HG03097 (cell line): ENCODE results near the gene OR5B21.

ENCODE experiments used
- ATAC-seq: cut with Tn5 transposase; IDR thresholded peaks from one replicate; pipeline ENCODE4 v1.9.1; 2021; ENCODE audit not compliant: unreplicated experiment, low FRiP score

The OR5B21 gene

DNA sequence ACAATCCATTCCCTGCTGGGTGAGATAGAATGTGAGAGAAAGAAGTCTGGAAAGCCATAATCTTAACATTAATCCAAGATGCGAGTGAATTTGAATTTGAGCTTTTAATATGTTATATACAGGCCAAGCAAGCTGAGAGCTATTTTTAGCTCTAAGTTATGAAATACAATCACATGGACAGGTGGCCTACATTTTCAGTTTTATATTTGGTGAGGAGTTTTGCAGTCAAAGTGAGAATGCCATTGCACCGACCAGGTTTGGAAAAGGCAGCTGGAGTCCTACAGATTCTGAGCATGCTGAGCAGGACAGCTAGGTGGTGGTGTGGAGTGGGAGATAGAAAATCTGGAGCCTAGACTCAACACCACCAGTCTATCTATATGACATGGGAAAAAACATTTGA, 12.0 kb downstream of the OR5B21 start:
- ATAC-seq: no peak

DNA sequence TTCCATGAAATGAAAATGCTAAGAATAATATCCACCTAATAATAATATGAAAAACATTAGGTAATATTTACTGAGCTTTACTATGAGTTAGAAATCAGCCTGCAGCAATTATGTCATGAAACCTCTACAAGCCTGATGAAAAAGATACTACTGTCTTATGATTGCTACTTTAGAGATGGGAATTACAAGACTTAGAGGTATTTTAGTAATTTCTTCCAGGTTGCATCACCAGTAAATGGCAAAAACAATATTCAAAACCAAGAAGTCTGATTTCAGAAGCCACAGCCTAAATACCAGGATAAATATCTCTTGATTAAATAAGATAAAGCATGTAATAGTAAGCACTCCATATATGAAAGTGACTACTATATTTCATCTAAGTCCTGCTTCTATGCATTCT, 13.8 kb downstream of the OR5B21 start:
- ATAC-seq: no peak

DNA sequence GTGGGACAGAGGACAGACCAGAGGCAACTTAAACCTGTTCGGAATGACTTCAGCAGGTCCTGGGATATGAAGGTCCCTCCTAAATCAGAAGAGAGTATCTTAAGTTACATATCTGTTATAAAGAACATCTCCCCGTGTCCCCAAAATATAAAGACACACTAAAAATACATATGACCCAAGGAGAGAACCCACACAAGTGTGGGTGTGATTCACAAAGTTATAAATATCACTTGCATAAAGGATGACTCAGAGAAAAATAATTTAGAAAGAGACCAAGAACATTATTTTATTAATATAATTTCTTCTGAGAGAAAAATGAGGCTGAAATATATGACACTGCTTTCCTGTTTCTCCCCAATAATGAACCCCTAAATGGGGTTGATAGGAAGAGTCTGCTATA, 14.2 kb downstream of the OR5B21 start:
- ATAC-seq: no peak

DNA sequence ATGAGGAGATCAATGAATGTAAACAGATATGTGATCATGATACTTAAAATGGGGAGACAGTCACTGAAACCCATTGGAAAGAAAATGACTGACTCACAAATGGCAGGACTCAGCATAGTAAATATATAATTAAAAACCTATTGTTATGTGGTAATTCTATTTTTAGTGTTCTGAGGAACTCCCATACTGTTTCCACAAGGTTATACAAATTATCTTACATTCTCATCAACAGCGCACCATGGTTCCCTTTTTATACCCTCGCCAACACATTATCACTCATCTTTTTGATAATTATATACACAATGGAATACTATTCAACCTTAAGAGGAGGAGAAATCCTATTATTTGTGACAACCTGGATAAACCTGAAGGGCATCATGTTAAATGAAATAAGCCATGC, 17.1 kb downstream of the OR5B21 start:
- no peak for ATAC-seq

DNA sequence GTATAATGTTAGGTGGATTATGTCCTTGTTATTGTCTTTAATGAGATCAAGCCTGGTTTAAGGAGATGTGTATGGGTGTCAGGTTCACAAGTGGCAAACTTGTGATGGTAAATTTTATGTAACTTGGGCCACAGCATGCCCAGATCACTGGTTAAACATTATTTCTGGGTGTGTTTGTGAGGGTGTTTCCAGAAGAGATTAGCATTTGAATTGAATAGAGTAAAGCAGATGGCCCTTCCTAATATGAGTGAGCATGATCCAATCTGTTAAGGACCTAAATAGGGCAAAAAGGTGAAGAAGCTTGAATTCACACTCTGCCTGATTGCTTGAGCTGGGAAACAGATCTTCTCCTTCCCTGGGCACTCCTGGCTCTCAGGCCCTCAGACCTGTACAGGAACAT, 20.7 kb downstream of the OR5B21 start:
- no peak for ATAC-seq

DNA sequence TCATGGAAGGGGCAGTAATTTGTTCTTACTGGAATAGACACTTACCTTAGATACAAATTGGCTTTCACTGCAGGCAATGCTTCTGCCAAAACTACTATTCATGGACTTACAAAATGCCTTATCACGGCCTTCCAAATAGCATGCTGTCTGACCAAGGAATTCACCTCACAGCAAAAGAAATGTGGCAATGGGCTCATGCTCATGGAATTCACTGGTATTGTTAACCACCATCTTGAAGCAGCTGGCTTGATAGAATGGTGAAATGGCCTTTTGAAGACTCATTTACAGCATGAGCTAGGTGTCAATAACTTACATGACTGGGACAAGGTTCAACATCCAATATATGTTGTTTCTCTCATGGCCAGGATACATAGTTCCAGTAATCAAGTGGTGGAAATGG, 21.9 kb downstream of the OR5B21 start:
- no peak for ATAC-seq

DNA sequence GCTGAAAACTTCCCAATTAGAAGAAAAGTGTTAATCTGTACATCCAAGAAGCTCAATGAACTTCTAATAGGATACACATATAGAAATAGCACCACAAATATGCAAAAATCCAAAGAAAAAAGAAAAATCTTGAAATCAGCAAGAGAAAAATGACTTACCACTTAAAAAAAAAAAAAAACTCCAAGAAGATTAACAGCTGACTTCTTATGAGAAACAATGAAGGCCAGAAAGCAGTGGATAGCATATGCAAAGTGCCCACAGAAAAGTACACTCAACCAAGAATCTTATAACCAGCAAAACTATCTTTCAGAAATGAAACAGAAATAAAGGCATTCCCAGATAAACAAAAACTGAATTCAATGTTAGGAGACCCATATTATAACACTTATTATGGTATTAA, 36.0 kb downstream of the OR5B21 start:
- no peak for ATAC-seq

DNA sequence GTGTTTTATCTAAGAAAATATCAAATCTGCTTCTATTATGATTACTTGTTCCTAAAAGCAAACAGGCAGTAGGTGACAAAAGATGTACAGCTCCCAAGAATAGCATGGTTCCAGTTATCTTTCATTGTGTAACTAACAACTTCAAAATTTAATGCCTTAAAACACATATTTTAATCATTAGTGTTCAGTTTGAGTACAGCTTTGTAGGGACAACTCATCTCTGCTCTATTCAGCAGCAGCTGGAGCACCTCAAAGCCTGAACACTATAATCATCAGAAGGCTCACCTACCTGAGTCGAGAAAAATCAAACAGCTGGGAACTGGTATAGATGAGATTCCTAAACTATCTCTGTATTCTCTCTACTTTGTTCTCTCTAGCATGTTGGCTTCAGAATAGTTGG, 41.6 kb downstream of the OR5B21 start:
- no peak for ATAC-seq

DNA sequence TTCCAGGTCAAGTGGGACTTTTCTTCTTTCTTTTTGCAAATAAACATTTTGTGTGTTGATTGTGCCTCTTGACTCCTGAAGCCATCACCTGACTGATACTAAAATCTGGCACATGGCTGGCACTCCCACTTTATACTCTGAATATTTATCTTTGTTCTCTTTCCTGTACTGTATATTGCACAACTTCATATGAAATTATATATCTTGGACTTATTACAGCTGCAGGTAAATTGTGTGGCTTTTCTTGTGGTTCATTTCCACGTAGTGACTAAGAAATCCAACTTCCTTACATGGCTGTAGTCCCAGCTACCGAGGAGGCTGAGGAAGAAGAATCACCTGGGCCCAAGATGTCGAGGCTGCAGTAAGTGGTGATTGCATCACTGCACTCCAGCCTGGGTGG, 42.2 kb downstream of the OR5B21 start:
- no peak for ATAC-seq
